Hematopoietic multipotent progenitor cell treated with erythropoietin and hydrocortisone succinate and interleukin-3 and kit ligand, for 15 days (in vitro differentiated cells): ENCODE measurements around the gene DNAJC8.

ENCODE experiments used
- DNase-seq: peaks from one replicate; pipeline ENCODE4 v3.0.0-alpha.2; 2015; ENCODE audit warnings: low spot score

The DNAJC8 gene

GRCh38 chr1:28170001-28170596 is 62.7 kb downstream of the DNAJC8 start:
- no peak for DNase-seq

- DNase-seq, result no peak
These were observed 69.2 kb downstream of the DNAJC8 start for GRCh38 chr1:28163496-28164161.

GRCh38 chr1:28162151-28162550 is 70.7 kb downstream of the DNAJC8 start:
- no peak for DNase-seq

- no peak for DNase-seq
These were observed 71.1 kb downstream of the DNAJC8 start for GRCh38 chr1:28161751-28162150.

- no peak for DNase-seq
These were observed 72.0 kb downstream of the DNAJC8 start for GRCh38 chr1:28160782-28161266.

GRCh38 chr1:28159680-28160079 is 73.1 kb downstream of the DNAJC8 start:
- no peak for DNase-seq

GRCh38 chr1:28159243-28159642 is 73.6 kb downstream of the DNAJC8 start:
- DNase-seq, result no peak

GRCh38 chr1:28157894-28158293 is 74.9 kb downstream of the DNAJC8 start:
- no peak for DNase-seq

GRCh38 chr1:28156821-28157220 is 76.0 kb downstream of the DNAJC8 start:
- DNase-seq, result no peak

GRCh38 chr1:28155628-28156027 is 77.2 kb downstream of the DNAJC8 start:
- no peak for DNase-seq

- no peak for DNase-seq
These were observed 78.7 kb downstream of the DNAJC8 start for GRCh38 chr1:28154078-28154594.
